22Rv1 (cell line): ENCODE measurements around the gene AGO3.

Experiments
- CTCF ChIP-seq: fragments of 450-650 bp; IDR thresholded peaks from 2 replicates; pipeline ENCODE4 v1.5.1; 2017; ENCODE audit warnings: mild to moderate bottlenecking
- ZFX ChIP-seq: fragments of 450-650 bp; IDR thresholded peaks from 2 replicates; pipeline ENCODE4 v1.6.1; 2017; ENCODE audit warnings: antibody characterized with exemption, borderline replicate concordance

- TF ChIP-seq CTCF, result no peak
- no peak for TF ChIP-seq ZFX
These were observed 6.1 kb upstream of the AGO3 start for GRCh38 chr1:35924838-35925237.
